Fibroblast of skin of back (primary cell): Measurements from ENCODE around the gene RNF126.
"Not testable (repeated sequence)": the region's sequence is repeated elsewhere in the genome, so short reads cannot be mapped to it uniquely, and the experiment has no call there.

Source experiments
- DNase-seq: peaks from one replicate; pipeline ENCODE4 v3.0.0-alpha.2; 2013

Gene RNF126

GRCh38 chr19:626566-626965 lies 36.4 kb downstream of the RNF126 start:
- not testable (repeated sequence) for DNase-seq

DNA sequence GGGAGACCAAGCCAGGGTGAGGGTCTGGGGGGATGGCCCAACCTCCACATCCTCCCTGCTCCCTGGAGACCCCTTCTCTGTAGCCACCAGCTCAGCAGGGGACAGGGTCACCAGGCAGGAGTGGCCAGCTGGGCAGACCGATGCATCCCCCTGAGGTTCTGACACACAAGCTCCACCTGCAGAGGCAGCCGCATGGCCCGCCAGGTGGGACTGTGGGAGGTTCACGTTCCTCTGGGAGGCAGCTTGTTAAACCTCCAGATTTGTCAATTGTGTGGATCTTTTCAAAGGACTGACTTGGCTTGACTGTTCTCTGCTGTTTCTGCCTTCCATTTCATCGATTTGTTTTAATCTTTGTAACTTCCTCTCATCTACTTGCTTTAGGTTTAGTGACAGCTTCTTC lies 37.8 kb downstream of the RNF126 start:
- DNase-seq = no peak

DNA sequence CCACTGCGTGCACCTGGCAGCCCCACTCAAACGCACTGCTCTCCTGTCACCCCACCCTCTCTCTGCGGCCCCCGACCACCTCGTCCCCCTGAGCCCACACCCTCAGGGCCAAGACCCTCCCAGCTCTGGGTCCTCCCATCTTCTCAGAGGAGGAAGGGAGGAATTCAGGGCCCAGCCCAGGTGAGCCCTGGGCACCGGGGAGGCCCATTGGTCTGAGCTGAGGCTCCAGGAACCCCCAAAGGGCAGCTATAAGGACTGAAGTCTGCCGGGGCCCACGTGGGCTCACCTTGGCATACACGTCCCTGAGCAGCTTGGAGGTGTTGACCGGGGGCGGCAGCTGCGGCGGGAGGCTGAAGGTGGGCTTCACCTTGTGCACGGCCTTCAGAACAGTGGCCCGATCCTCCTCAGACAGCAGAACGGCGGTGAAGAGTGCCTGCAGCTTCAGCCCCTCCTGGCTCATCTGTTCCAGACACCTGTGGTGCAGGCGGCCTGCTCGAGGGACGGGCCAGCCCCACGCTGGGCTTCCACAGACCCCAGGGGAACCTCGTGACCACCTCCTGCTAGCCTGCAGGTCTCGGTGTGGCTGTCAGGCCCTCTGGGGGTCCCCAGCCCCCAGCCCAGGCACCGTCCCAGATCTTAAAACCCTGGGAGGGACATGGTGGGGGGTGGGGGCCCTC lies 38.4 kb downstream of the RNF126 start:
- no peak for DNase-seq

- peak; percentile 92 for DNase-seq
Observed at GRCh38 chr19:623974-624373, 39.0 kb downstream of the RNF126 start.

DNA sequence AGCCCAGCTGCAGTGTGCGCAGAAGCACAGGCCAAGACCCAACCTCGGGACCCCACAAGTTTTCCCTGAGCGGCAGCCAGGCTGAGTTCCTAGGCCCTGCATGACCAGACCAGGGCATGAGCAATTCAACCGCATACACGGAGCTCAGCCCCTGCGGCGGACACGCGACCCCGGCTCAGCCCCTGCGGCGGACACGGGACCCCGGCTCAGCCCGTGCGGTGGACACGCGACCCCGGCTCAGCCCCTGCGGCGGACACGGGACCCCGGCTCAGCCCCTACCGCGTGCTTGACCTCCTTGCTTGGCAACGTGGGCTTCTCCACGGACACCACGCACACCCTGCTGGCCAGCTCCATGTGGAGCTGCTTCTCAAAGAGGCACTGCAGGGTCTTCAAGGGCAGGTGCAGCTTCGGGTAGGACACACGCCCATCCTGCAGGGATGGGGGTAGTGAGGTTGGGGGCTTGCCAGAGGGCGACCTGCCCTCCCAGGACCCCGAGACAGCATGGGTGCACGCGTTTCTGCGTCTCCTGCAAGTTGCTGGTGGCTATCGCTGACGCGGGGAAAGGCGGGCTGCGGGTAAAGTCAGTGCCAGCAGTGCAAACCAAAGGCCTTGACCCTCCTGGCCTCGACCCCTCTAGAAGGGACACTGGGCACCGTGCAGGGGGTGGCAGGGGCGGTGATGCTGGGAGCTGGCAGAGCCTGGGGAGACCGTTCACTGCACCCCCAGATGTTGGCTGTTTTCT lies 39.7 kb downstream of the RNF126 start:
- DNase-seq = no peak

GRCh38 chr19:622666-623065 lies 40.3 kb downstream of the RNF126 start:
- DNase-seq = no peak

DNA sequence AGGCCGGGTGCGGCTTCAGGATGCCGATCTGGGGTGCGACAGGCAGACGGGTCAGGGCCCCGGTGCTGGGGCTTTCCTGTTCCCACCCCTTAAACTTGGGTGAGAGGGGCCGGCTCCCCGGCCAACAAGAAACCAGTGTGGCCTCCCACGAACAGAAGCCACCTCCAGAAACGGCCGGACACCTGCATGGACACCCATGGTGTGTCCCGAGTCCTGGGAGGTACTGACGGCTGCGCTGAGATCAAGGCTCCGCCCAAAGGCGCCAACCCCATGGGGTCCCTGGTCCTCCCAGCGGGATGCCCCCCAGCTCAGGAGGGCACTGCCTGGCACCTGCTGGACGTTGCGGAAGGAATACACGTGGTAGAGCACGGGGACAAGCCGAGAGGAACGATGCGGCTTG lies 41.2 kb downstream of the RNF126 start:
- no peak for DNase-seq

DNA sequence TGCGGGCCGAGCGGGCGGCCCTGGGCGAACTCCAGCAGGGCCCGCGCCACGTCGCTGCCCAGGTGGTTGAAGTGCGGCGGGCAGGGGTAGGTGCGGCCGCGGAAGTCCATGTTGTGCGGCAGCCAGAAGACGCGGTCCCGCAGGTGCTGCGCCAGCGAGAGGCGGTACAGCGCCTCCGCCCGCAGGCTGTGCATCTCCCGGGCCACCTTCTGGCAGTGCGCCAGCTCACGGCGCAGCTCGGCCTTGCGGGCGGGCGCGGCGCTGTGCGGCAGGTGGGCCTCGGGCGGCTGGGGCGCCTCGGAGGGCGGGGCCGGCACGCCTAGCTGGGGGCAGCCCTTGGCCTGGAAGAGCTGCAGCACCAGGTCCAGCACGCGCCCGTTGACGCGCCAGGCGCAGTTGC lies 41.8 kb downstream of the RNF126 start:
- DNase-seq = not testable (repeated sequence)

GRCh38 chr19:620166-620862 lies 42.7 kb downstream of the RNF126 start:
- DNase-seq = no peak

DNA sequence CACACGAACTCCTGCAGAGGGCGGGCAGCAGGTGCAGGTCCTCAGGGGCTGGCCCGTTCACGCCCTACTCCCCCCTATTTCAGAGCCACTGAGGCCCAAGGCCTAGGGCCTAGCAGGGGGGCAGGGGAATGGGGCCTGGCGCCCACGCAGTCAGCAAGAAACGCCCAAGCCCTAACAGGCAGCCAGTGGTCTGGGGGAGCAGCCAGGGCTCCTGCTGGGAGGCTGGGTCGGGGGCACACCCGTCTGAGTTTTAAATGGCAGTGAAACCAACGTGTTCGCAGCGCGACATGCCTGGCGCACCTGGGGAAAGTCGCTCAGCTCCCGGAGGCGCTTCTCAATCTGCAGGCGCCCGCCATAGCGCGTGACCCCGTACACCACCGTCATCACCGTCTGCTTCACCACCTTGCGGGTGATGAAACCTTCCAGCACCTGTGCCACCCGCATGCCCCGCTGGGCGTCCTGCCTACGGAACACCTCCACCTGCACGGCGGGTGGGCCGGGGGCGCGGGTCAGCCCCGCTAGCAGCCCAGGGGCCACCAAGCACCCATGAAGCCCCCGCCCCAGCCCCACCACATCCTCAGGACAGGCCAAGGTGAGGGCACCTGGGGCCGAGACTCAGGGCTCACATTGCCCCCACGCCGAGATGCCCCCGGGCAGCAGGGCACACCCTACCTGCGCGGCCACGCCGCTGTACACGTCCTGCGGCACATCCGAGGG lies 43.6 kb downstream of the RNF126 start:
- DNase-seq = no peak

GRCh38 chr19:618674-619285 lies 44.2 kb downstream of the RNF126 start:
- DNase-seq = no peak

GRCh38 chr19:618247-618619 lies 44.8 kb downstream of the RNF126 start:
- DNase-seq = no peak

GRCh38 chr19:617551-618246 lies 45.3 kb downstream of the RNF126 start:
- no peak for DNase-seq

DNA sequence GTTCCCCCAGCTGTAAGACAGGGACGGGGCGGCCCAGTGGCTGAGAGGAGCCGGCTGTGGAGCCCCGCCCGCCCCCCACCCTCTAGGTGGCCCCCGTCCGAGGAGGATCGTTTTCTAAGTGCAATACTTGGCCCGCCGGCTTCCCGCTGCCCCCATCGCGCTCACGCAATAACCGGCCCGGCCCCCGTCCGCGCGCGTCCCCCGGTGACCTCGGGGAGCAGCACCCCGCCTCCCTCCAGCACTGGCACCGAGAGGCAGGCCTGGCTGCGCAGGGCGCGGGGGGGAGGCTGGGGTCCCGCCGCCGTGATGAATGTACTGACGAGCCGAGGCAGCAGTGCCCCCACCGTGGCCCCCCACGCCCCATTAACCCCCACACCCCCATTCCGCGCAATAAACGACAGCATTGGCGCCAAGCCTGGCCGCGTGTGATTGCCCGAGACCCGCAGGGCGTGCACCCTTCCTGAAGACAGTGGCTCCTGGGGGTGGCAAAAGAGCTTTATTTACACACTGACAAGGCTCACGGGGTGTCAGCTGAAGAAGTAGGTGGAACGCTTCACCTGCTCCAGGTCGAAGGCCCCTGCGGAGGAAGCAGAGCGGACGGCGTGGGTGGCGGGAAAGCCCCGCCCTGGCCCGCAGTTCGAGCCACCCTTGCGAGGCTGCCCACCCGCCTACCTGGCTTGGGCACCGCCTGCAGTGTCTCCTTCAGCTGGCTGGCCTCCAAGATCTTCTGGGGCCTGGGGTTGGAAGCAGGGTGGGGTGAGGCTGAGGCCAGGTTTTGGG lies 46.1 kb downstream of the RNF126 start:
- DNase-seq = no peak

GRCh38 chr19:616062-616700 lies 46.8 kb downstream of the RNF126 start:
- no peak for DNase-seq

GRCh38 chr19:615619-616018 lies 47.4 kb downstream of the RNF126 start:
- no peak for DNase-seq

- DNase-seq = no peak
Observed at GRCh38 chr19:613732-614567, 49.1 kb downstream of the RNF126 start.

- DNase-seq = no peak
Observed at GRCh38 chr19:612941-613340, 50.1 kb downstream of the RNF126 start.

- peak; percentile 97 for DNase-seq
Observed at GRCh38 chr19:611481-611868, 51.5 kb downstream of the RNF126 start.
